ENCODE results near the gene FGF3.
A peak's percentile ranks its signal among the peaks of the same experiment; 100 is the strongest.

FGF3 gene

DNA sequence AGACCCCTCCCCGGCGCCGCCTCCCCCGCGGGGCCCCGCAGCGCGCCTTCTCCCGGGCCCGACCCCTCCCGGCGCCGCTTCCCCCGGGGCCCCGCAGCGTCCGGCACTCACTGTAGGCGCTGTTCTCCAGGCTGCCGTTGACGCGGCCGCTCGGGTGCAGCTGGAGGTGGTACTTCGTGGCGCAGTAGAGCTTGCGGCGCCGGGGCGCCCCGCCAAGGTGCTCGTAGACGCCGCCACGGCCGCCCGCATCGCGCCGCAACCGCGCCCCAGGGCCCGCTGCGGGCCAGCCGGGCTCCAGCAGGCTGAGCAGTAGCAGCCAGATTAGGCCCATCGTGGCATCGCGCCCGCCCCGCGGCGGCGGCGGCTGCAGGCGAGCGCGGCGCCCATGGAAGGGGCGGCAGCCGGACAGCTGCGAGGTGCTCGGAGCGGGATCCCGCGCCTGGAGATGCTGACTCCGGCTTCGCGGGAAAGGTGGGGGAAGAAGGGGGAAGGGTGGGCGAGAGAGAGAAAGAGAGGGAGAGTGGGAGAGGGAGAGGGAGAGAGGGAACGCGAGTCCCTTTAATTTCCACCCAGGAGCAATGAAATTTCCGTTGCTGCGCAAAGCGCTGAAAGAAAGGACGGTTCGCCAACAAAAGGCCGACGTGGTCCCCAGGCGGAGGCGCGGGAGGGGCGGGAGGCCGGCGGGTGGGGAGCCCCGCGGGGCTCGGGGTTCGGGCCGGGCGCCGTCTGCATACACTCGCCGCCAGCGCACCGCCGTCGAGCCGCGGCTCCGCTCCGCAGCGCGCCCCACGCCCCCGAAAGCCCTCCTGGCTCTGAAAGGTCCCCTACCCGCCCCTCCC is at the start of gene FGF3:
Gene FGF3 (minus strand): TSS at position 814 of the 839 bp plus-strand sequence. CDS start 483 bp downstream, at position 331.
- no peak for DNase-seq (ENCODE audit: low read depth, low spot score)

DNA sequence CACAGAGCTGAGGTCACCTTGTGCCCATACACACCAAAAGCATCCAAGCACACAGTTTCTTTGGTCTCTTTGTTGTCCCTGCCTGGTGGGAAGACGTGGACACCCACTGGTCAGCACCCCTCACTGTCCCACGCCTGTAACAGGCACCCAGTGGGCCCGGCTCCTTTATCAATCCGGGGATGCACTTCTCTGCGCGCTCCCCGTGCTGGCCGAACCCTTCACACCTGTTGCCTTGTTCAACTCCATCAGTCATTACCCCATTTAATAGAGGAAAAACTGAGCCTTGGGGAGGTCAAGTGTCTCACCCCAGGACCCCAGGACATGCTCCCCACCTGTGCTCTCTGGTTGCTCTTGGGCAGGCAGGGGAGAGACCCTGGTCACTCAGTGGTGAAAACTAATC is 49.7 kb upstream of the FGF3 start:
- DNase-seq (ENCODE audit: low read depth, low spot score) = no peak

DNA sequence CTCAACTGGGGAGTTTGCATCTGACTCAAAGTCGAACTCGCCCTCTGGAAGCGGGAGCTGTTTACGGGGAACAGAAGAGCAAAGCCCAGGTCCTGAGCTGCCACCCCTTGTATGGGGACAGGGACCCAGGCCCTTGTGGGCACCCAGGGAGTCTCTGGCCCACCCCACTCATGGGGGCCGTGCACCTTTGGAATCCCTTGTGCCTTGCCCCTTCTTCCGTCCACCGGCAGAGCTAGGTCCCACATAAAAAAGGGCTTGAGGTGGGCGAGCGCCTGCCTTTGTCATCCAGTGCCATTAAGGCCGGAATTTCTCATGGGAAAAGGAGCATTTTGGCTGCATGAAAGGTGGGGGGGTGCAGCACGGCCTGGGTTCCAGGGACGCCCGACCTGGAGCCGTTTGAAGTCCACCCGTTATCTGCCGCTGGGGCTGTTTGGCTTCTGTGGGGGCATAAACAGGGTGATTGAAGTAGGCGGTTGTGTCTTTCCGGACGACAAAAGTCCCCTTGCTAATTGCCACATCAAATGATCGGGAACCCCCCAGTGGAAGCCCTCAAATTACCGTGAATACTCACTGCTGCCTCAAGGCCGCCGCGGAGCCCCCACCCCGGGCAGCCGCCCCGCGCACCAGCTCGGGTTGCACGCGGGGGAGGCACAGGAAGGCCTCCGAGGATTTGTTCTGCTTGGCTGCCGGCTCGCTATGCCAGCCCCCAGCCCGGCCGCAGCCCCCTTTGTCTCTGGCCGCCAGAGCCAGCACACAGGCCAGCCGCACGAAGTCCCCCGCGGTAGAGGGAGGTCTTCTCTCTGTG is 49.0 kb upstream of the FGF3 start:
- DNase-seq (ENCODE audit: low read depth, low spot score) = no peak

DNA sequence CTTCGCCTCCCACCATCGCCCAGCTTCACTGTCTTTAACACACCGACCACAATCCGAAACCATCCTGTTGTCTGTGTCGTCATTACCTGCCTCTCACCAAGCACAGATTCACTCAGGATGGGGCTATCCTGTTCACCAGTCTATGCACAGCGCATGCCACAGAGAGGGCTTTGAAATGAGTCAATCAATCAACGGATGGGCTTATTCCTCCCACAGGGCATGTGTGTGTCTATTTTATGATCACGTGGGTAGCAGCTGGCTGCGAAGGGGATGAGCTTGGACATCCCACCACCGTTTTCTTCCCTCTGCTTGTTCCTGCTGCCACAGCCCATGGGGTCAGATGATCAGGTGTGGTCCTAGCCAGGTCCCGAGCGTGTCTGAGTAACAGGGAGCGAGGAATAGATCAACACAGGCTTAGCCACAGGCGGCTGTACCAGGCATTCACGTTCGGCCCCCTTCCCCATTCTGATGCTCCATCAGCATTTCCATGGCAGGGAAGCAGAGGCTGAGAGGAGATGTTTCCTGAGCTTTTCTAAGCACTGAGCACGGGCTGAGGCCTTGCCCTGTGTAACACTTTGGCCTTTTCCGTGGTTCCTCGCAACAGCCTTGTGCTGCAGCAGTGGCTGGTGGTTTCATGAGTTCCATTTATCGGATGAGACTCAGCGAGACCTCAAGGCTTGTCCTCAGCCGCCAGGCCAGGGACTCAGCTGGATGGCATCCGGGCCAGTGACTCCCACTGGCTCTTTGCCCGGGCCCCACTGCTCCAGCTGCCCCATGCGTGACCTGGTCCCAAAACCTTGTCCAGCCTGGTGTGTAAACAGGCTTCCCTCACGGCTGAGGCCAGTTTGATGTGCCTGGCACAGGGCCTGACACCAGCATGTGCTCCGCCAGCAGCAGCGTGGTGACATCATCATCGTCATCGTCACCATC is 48.1 kb upstream of the FGF3 start:
- no peak for DNase-seq (ENCODE audit: low read depth, low spot score)

DNA sequence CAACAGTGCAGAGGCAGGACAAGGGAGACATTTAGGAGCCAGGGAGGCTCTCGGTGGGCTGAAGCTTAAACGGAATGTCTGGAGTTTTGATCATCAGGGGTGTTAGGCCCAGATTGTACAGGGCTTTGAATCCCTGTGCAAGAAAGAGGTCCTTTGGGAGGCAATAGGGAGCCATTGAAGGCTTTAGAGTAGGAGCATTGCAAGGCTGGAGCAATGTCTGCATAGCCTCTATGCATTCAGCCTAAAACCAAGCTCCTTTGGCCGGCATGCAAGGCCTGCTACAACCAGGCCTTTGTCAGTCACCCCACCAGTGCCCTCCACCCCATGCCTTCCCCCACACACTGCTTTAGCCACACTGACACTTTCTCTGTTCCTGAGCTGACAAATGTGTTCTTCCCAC is 47.4 kb upstream of the FGF3 start:
- no peak for DNase-seq (ENCODE audit: low read depth, low spot score)

DNA sequence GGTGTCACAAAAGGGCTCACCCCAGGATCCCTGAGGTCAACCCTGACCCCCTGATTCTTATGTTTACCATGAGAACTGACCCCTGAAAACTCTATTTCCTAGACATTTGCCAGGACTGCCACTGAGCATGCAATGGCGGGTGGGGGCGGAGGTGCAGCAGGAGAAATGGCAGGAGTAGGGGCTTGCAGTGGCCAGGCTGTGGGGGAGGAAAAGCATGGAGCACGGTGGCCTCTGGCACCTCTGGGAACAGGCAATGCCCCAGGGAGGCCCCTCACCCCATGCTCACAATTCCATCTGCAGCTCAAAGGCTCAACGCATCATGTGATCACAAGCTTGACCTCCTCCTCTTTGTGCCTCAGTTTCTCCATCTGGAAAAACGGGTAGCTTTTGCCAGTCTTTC is 46.5 kb upstream of the FGF3 start:
- DNase-seq (ENCODE audit: low read depth, low spot score) = no peak

DNA sequence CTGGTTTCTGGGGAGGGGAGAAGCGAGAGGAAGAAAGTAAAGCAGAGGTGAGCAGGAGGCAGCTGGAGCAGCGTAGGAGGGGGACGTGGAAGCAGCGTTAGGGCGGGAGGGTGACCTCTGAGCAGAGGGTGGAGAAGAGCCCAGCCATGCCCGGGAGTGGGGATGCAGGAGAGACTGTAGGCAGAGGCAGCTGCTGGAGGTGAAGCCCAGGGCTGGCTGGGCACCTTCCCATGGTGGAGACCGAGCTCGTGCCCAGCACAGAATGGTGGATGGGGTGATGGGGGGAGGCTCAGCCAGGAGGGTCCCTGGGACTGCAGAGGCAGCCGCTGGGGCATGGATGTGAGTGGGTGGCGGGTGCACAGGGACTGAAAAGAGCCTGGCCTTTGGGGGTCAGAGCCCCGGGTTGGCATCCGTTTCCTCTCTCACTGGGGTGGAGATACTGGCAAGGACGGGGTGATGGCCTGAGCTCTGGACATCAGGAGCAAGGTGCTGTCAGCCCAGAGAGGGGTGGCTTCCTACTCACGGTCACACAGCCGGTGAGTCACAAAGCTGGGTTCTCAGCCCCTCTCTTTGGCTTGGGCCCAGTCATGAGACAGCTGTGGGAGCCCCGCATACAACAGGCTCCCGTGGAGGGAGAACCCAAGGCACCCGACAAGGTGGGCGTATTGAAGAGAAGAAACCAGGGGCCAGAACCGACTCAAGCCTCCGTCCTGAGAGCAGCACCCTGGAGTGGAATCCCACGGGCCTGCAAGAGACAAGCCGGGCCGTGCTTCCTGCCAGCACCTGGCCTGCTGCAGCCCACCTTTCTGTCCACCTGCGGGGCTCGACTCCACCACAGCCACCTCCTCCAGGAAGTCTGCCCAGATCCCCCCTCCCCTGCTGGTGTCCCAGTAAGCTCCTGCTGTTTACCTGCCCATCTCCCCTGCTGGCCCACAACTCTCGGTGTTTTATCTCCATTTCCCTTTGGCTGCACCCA is 45.8 kb upstream of the FGF3 start:
- no peak for DNase-seq (ENCODE audit: low read depth, low spot score)

DNA sequence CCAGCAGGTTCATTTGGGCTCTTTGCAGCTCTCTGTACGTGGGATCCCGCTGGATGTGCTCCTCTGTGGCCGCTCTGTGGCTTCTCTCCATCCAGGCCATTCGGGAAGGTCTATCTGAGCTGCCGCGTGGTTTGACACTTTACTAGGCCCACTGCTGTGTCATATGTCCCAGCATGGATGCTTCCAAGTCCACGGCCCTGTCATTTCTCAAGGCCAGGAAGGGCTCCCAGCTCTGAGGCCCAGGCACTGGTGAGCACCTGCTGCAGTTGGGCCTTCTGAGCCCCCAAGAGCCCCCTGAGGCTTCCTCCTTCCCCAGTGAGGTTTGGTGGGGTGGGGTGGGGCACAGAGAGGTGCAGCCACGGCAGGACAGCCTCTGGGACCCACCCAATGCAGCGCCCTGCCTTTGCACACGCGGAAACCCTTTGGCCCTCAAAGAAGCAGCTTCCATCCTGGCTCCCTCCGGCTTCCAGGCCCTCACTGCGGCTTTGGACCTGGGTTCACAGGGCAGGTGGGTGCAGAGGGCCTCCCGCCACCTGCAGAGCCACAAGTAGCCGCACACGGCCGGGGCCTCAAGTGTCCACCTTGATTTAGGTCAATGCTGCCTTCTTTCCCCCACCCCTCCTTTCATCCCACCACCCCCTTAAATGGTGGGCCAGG is 44.5 kb upstream of the FGF3 start:
- no peak for DNase-seq (ENCODE audit: low read depth, low spot score)

DNA sequence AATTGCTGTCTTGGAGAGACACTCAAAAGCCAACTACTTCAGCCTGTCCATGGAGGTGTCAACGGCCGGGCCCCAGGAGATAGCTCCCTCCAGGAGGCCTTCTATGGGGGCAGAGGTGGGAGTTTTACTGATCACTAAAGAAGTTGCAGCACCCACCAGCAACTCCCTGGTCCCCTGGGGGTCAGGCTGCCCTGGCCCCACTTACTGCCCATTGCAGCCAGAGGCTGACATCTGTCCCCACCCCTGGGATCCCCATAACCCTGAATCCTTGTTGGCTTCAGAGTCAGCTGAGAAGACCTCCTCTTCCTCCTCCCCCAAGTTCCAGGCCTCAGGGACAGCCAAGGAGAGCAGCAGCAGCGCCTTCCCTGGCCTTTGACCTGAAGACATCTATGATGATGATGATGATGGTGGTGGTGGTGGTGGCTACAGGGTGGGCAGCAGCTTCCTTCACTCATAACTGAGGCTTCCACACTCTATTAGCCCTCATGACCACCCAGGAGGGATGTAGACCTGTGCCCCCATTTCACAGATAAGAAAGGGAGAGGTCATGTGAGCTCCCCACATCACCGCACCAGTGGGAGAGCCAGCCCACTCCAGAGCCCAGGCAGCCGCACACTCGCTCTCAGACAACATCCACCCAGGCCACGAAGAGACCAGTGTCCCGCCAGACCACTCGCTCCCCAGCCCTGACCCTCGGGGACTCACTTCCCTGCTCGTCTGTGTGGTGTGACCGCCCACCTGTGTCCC is 43.8 kb upstream of the FGF3 start:
- DNase-seq (ENCODE audit: low read depth, low spot score) = no peak

DNA sequence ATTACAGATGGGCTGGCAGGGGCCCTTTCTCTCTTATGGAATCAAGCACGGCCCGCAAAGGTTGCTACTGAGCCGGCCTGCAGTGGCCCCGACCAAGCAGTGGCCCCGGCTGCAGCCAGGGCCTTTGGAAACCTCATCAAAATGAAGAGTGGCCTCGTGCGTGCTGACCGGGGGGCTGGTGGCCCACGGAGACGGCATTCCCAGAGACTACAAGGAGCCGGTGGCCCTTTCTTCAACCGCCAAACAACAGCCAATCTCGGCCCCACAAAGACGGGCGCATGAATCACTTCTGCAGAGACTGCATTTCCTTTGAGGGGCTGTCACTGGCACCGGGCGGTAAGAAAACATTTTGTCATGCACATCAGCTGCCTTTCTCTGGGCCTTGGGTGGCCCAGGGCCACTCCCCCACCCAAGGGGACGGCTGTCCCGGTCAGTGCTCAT is 43.1 kb upstream of the FGF3 start:
- peak; percentile 85 for DNase-seq (ENCODE audit: low read depth, low spot score)

DNA sequence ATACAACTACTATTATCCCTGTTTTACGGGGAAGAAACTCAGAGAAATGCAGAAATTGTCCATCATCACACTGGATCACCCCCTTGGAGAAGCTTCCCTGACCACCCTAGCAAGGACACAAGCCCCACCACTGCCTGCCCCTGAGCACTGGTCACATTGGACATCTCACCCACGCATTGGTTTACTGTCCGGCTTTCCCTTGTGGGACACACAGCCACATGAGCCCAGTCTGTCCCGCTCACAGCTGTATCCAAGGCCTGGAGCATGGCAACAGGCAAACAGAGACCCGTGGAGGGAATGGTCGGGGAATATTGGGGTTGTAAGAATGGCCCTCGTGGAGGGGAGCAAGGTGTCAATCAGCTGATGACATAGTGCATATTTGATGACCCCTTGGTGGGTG is 42.7 kb upstream of the FGF3 start:
- DNase-seq (ENCODE audit: low read depth, low spot score) = no peak

DNA sequence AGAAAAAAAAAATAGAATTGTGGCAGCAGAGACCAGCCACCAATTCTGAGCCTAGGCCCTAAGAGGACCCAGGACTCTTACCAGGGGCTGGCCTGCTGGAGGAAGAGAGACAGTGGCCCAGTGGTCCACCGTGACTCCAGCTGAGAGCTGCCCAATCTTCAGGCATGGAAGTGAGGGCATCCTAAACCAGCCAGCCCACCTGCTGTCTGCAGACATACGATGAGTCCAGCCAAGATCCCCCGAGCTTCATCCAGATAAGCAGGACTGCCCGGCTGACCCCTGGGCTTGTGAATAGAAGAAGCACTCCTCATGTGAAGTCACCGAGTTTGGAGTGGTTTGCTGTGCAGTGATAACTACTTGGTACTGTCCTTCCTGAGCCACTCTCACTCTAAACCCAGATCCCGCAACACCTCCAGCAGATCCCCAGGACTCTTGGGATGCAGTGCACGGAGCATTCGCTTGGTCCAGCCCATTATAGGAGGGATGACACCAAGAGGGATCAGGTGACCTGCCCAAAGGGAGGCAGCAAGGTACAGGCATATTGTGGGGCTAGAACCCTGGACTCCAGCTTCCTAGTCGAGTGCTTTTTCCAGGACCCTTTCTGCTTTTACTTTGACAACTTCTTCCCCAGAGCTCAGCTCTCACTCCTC is 41.7 kb upstream of the FGF3 start:
- DNase-seq (ENCODE audit: low read depth, low spot score) = no peak

DNA sequence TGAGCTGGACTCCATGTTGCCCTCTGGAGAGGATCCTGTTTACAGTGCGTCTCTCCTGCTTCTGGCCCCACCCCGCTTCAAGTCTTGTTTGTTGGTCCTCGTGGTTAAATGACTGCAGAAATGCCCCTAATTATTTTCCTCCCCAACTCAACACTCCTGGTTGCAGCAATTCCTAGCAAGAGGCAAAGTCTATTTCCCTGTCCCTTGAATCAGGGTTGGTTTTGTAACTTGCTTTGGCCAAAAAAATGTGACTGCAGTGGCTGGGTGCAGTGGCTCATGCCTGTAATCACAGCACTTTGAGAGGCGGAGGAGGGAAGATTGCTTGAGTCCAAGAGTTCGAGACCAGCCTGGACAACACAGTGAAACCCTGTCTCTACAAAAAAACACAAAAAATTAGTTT is 41.0 kb upstream of the FGF3 start:
- DNase-seq (ENCODE audit: low read depth, low spot score) = no peak

DNA sequence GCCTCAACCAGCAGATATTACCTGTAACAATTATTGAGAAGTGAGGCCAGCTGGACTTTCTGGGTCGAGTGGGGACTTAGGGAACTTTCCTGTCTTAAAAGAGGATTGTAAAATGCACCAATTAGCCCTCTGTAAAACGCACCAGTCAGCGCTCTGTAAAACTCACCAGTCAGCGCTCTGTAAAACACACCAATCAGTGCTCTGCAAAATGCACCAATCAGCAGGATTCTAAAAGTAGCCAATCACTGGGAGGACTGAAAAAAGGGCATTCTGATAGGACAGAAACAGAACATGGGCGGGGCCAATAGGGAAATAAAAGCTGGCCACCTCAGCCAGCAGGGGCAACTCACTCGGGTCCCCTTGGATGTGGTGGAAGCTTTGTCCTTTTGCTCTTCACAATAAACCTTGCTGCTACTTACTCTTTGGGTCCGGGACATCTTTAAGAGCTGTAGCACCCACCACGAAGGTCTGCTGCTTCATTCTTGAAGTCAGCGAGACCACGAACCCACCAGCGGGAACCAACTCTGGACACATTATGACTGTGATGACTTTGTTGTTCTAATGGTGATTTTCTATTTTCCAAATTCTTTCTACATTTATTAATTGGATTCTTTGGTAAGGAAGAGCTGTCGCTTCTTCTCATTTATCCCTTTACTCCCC is 40.2 kb upstream of the FGF3 start:
- no peak for DNase-seq (ENCODE audit: low read depth, low spot score)

DNA sequence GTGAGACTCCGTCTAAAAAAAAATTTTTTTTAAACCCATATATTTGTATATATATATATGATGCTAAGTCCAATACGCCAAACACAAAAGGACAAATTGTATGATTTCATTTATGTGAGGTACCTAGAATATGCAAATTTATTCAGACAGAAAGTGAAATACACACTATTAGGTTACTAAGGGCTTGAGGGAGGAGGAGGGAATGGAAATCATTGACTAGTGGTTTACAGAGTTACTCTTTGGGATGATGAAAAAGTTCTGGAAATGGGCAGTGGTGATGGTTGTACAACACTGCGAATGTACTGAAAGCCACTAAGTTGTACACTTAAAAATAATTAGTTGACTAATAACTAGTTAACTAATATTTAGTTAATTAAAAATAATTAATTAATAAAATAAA is 36.2 kb upstream of the FGF3 start:
- no peak for DNase-seq (ENCODE audit: low read depth, low spot score)

DNA sequence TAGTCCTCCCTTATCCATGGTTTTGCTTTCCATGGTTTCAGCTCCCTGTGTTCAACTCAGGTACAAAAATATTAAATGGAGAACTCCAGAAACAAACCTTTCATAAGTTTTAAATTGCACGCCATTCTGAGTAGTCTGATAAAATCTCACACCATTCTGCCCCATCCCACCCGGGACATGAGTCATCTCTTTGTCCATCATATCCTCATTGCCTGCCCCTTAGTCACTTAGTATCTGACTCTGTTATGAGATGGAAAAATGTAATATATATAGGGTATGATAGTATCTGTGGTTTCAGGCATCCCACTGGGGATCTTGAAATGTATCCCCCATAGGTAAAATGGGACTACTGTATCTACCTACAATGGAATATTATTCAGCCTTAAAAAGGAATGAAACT is 35.5 kb upstream of the FGF3 start:
- DNase-seq (ENCODE audit: low read depth, low spot score) = no peak

DNA sequence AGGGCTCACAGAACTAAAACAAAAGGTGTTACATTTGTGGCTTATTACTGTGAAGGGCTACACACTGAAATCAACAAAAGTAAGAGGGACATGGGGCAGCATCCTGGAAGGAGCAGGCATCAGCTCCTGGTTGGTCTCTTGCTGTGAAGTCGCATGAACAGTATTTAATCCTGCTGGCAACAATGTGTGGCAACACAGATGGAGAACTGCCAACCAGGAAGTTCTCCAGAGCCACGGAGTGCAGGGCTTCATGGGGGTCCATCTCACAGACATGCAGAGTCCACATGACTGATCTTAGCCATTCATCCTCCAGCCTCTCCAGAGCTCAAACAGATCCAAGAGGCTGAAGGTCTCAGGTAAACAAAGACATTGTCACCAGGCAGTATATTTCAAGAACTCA is 32.8 kb upstream of the FGF3 start:
- DNase-seq (ENCODE audit: low read depth, low spot score) = no peak

DNA sequence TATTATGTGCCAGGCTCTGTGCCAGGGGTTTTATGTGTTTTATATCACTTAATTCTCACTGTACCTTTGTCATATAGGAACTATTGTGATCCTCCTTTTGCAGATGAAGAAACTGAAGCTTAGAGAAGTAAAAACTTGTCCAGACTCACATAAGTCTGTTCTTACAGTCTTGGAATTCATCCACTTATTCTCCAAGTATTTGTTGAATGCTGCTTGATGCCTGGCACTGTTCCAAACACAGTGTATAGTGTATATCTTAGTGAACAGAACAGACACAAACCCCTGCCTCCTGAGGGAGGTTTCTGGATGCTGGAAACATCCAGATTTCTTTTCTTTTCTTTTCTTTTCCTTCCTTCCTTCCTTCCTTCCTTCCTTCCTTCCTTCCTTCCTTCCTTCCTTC is 29.0 kb upstream of the FGF3 start:
- DNase-seq (ENCODE audit: low read depth, low spot score) = no peak

All from ELF-1 (cell line).